ENCODE data around the gene NRDE2. TPM values are rescaled to one million over a fixed set of nuclear protein-coding genes. Genes with fewer than 3 reads are reported as not detected.
A peak's percentile ranks its signal among the peaks of the same experiment; 100 is the strongest.

NRDE2 gene
- total RNA-seq, 1 donor = 11.2 TPM

DNA sequence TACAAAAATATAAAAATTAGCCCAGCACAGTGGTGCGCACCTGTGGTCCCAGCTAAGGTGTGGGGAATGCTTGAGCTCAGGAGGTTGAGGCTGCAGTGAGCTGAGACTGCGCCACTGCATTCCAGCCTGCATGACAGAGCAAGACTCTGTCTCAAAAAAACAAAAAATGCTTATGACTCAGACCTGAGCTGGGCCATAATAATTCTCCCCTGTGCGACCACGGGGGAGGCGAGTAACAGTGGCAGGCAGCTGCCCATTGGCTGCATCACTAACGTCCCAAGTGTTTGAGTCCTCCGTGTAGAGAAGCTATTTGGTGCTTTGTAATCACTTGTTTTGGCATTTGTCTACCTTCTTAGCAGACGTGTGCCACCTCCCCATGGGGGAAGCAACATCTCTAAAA is 50.5 kb downstream of the NRDE2 start:
- peak; percentile 63 for DNase-seq (ENCODE audit: low read depth)
- no peak overlapping the region for H3K4me3 ChIP-seq (ENCODE audit: low read depth, low read length)
- TF ChIP-seq, protein P1, sequence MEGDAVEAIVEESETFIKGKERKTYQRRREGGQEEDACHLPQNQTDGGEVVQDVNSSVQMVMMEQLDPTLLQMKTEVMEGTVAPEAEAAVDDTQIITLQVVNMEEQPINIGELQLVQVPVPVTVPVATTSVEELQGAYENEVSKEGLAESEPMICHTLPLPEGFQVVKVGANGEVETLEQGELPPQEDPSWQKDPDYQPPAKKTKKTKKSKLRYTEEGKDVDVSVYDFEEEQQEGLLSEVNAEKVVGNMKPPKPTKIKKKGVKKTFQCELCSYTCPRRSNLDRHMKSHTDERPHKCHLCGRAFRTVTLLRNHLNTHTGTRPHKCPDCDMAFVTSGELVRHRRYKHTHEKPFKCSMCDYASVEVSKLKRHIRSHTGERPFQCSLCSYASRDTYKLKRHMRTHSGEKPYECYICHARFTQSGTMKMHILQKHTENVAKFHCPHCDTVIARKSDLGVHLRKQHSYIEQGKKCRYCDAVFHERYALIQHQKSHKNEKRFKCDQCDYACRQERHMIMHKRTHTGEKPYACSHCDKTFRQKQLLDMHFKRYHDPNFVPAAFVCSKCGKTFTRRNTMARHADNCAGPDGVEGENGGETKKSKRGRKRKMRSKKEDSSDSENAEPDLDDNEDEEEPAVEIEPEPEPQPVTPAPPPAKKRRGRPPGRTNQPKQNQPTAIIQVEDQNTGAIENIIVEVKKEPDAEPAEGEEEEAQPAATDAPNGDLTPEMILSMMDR (IDR thresholded peaks at IDR 0.05; ENCODE audit: insufficient read depth, low read length) = no peak

DNA sequence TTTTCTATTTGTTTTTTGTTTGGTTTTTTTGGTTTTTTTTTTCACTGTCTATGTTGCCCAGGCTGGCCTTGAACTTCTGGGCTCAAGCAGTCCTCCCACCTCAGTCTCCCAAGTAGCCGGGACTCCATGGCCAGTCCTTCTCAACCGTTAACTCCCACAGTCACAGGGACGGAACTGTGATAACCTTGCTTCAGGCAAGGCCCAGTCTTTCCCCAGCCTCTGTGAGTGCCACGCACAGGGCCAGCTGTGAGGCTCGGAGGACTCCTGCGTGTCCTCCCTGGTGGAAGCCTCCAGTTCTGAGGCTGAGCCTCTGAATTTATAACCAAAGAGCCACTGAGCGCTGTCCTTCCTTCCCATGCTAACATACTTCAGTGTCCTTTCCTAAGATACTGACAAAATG is 51.6 kb downstream of the NRDE2 start:
- TF ChIP-seq, protein P1 (IDR thresholded peaks at IDR 0.05; ENCODE audit: insufficient read depth, low read length) = no peak
- H3K4me3 ChIP-seq (ENCODE audit: low read depth, low read length) = no peak overlapping the region
- no peak for DNase-seq (ENCODE audit: low read depth)

DNA sequence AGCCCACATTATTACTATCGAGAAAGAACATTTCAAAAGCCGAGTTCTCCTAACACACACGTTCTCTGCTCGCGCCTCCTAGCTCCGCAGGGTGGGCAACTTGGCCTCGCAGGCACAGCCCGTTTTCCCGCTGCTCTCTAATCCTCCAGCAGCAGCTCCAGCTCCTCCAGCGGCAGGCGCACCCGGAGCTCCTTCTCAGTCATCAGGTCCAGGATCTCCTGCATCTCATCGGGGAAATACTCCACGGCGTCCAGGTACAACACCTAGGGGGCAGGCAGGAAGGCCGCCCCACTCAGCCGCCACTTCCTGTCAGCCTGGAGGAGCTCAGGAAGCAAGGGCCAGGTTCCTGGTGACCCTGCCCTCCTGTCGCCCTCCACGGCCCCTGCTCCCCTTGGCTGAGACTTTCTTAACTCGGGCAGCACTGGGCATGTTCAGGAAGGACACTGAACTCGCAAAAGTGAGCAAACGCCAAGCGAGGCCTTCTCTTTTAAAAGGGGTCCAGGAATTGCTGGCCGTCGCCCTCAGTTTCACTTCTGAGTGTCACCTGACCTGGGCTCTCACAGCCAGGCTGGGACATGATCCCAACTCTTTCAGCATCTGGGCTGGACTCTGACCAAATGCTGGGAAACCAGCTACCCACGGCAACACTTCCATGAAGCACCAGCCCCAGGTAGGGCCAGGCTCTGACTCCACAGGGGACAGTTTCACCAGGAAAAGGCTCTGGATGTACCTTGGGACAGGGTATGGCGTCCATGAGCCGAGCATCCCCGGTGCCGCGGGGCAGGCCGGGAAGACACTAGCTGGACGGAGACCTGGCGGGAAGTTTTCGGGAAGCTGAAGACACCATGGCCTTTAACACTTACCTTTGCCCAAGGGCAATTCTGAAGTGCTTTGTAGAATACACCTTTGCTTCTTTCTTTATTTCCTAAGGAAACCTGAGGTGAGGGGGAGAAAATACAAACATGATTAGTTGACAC is 53.3 kb downstream of the NRDE2 start:
- no peak overlapping the region for H3K4me3 ChIP-seq (ENCODE audit: low read depth, low read length)
- TF ChIP-seq, protein P1 (IDR thresholded peaks at IDR 0.05; ENCODE audit: insufficient read depth, low read length) = no peak
- DNase-seq (ENCODE audit: low read depth) = no peak

DNA sequence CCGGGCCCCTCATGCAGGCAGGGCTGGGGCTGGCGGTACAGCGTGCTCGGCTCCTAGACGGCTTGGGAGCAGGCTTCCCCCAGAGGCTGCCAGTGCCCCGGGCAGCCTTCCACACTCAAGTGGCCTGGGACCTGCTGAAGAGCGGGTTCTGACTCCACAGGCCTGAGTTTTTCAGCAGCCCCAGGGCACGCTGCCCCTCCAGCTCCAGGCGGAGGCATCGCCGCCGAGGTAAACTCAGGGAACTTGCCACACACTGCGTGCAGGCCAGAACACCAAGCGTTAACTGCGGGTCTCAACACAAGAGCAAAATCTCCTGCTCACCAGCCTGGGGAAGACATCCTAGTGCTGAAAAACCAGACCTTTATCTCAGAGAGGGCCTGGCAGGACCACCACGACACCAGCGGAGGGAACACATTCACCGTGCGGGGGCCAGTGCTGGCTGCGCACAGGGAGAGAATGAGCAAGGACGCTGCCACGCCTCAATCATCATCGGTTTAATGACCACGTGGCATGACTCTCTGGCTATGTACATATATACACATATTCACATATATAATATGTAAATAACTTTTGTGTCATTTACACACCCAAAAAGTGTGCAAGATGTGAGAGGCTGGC is 54.1 kb downstream of the NRDE2 start:
- TF ChIP-seq, protein P1 (IDR thresholded peaks at IDR 0.05; ENCODE audit: insufficient read depth, low read length) = no peak
- DNase-seq (ENCODE audit: low read depth) = no peak

DNA sequence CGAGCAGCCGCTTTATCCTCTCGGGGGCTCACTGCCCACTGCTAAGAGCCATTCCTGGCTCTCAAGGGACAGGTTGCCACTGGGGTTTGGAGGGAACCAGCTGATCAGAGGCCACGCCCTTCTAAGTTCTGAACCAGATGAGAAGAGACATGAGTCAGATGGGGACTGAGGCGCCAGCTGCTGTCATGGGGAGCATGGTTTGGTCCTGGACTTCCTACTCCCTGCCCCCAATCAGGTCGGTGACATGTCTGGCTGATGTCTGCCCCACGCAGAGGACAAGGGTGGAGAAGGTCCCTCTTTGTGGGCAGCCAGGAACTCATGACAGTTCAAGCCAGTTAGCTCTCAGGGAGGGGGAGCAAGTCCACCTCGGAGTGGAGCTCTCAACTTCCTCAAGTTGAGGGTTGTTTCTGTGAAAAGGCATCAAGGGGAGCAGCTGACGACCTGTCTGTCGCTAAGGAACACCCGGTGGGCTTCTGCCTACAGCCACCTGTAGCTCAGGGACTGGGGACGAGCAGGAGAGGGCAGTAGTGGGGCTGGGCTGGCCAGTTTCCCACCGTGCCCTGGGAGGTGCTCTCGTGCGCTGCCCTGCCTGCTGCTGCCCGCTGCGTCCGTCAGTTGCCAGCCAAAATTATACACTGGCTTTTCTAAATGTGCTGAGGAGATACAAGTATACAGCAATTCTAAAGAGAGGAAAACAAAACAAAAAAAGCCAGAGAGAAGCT is 54.9 kb downstream of the NRDE2 start:
- TF ChIP-seq, protein P1 (IDR thresholded peaks at IDR 0.05; ENCODE audit: insufficient read depth, low read length) = no peak
- no peak for DNase-seq (ENCODE audit: low read depth)
- no peak overlapping the region for H3K4me3 ChIP-seq (ENCODE audit: low read depth, low read length)

More for the DNA sequence above, 54.1 kb downstream of the NRDE2 start:
- H3K4me3 ChIP-seq (ENCODE audit: low read depth, low read length) = no peak overlapping the region

DNA sequence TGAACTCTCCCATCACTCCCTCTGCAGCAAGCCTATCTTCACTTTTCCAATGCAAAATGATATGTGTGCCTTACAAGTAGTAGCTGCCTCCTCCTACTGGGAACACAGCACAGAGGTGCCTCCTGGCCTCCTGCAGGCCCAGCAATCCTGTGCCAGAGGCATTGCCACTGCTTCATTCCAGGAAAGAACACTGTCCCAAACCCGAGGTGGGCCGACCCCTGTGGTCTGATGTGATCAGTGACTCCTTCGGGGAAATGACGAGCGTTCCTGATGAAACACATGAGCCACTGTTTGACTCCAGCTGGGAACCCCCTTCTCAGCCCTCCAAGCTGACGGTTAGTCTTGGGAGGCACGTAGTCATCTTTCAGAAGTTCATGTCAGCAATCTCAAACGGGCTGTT is 55.9 kb downstream of the NRDE2 start:
- peak; percentile 8 for DNase-seq (ENCODE audit: low read depth)

More for the DNA sequence above, 55.9 kb downstream of the NRDE2 start:
- TF ChIP-seq, protein P1 (IDR thresholded peaks at IDR 0.05; ENCODE audit: insufficient read depth, low read length) = no peak
- no peak overlapping the region for H3K4me3 ChIP-seq (ENCODE audit: low read depth, low read length)
